ENCODE data around the gene TRIP6. TPM values are rescaled to one million over a fixed set of nuclear protein-coding genes. Genes with fewer than 3 reads are reported as not detected.
"Not testable (repeated sequence)": the region's sequence is repeated elsewhere in the genome, so short reads cannot be mapped to it uniquely, and the experiment has no call there.

The TRIP6 gene
- total and polyA plus RNA-seq, 9 donors: 31.7 to 57.6 (median 46.8) TPM

GRCh38 chr7:100896732-100897608 is 29.8 kb downstream of the TRIP6 start:
- Histone ChIP-seq H3K27ac (ENCODE audit: low read length) (no peak overlapping the region), H3K4me3 (ENCODE audit: low read length) (peak overlapping the region; percentile 13), H3K9me3 (replicated peaks; ENCODE audit: control insufficient read depth, low read depth, low read length) (no peaks in the 10 kb centered on the region), H3K4me1 (ENCODE audit: control insufficient read depth, insufficient read depth, low read length) (peaks cover 38% of the 10 kb centered on the region), H3K36me3 (ENCODE audit: control insufficient read depth, insufficient read depth, low read length) (peaks cover 5% of the 10 kb centered on the region), H3K27me3 (ENCODE audit: control insufficient read depth, insufficient read depth, low read length) (peaks cover 37% of the 10 kb centered on the region)
- WGBS (ENCODE audit: insufficient coverage): under 1% methylated on average over 83 of the region's 95 CpGs
- no peak for DNase-seq

GRCh38 chr7:100897772-100898454 is 30.7 kb downstream of the TRIP6 start:
- Histone ChIP-seq H3K27ac (ENCODE audit: low read length) (no peak overlapping the region), H3K36me3 (ENCODE audit: control insufficient read depth, insufficient read depth, low read length) (peaks cover 2% of the 10 kb centered on the region), H3K27me3 (ENCODE audit: control insufficient read depth, insufficient read depth, low read length) (peaks cover 37% of the 10 kb centered on the region), H3K4me1 (ENCODE audit: control insufficient read depth, insufficient read depth, low read length) (peaks cover 36% of the 10 kb centered on the region), H3K4me3 (ENCODE audit: low read length) (no peak overlapping the region), H3K9me3 (replicated peaks; ENCODE audit: control insufficient read depth, low read depth, low read length) (no peaks in the 10 kb centered on the region)
- WGBS (ENCODE audit: insufficient coverage): 53% methylated on average over 4 of the region's 13 CpGs
- DNase-seq: no peak

- Histone ChIP-seq H3K27me3 (ENCODE audit: control insufficient read depth, insufficient read depth, low read length) (peaks cover 37% of the 10 kb centered on the region), H3K36me3 (ENCODE audit: control insufficient read depth, insufficient read depth, low read length) (no peaks in the 10 kb centered on the region), H3K9me3 (replicated peaks; ENCODE audit: control insufficient read depth, low read depth, low read length) (no peaks in the 10 kb centered on the region), H3K4me1 (ENCODE audit: control insufficient read depth, insufficient read depth, low read length) (peaks cover 21% of the 10 kb centered on the region), H3K27ac (ENCODE audit: low read length) (no peak overlapping the region), H3K4me3 (ENCODE audit: low read length) (no peak overlapping the region)
- DNase-seq: no peak
- no CpG with 5 or more reads among the region's 5 CpGs for WGBS (ENCODE audit: insufficient coverage)
These were observed 32.2 kb downstream of the TRIP6 start for GRCh38 chr7:100899432-100899831.

GRCh38 chr7:100900978-100901377 is 33.8 kb downstream of the TRIP6 start:
- peaks cover 10% of the 10 kb centered on the region for H3K4me1 ChIP-seq (ENCODE audit: control insufficient read depth, insufficient read depth, low read length)
- DNase-seq: no peak
- H3K9me3 ChIP-seq (replicated peaks; ENCODE audit: control insufficient read depth, low read depth, low read length): no peaks in the 10 kb centered on the region
- H3K27me3 ChIP-seq (ENCODE audit: control insufficient read depth, insufficient read depth, low read length): peaks cover 29% of the 10 kb centered on the region
- no peak overlapping the region for H3K27ac ChIP-seq (ENCODE audit: low read length)
- H3K36me3 ChIP-seq (ENCODE audit: control insufficient read depth, insufficient read depth, low read length): no peaks in the 10 kb centered on the region
- 67% methylated on average over 1 of the region's 2 CpGs for WGBS (ENCODE audit: insufficient coverage)
- no peak overlapping the region for H3K4me3 ChIP-seq (ENCODE audit: low read length)

DNA sequence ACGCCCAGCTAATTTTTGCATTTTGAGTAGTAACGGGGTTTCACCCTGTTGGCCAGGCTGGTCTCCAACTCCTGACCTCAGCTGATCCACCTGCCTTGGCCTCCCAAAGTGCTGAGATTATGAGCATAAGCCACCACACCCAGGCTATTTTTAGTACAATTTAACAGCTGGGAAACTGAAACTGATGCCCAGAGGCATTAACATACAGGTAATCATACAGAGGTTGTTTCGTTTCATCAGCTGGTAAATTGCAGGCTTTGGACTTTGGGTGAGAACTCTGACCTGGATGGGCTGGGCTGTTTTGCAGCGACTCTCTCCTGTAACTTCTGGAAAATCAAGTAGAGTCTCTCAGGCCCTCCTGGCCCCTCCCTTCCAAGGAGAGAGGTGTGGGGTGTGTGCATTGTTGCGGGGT is 34.7 kb downstream of the TRIP6 start:
- peaks cover 21% of the 10 kb centered on the region for H3K27me3 ChIP-seq (ENCODE audit: control insufficient read depth, insufficient read depth, low read length)
- no peaks in the 10 kb centered on the region for H3K36me3 ChIP-seq (ENCODE audit: control insufficient read depth, insufficient read depth, low read length)
- no peak overlapping the region for H3K4me3 ChIP-seq (ENCODE audit: low read length)
- no peak overlapping the region for H3K27ac ChIP-seq (ENCODE audit: low read length)
- H3K9me3 ChIP-seq (replicated peaks; ENCODE audit: control insufficient read depth, low read depth, low read length): no peaks in the 10 kb centered on the region
- DNase-seq: no peak
- peaks cover 2% of the 10 kb centered on the region for H3K4me1 ChIP-seq (ENCODE audit: control insufficient read depth, insufficient read depth, low read length)
- WGBS (ENCODE audit: insufficient coverage): 71% methylated on average over 3 of the region's 5 CpGs

- Histone ChIP-seq H3K4me3 (ENCODE audit: low read length) (no peak overlapping the region), H3K27me3 (ENCODE audit: control insufficient read depth, insufficient read depth, low read length) (peaks cover 15% of the 10 kb centered on the region), H3K27ac (ENCODE audit: low read length) (no peak overlapping the region), H3K4me1 (ENCODE audit: control insufficient read depth, insufficient read depth, low read length) (no peaks in the 10 kb centered on the region), H3K36me3 (ENCODE audit: control insufficient read depth, insufficient read depth, low read length) (no peaks in the 10 kb centered on the region), H3K9me3 (replicated peaks; ENCODE audit: control insufficient read depth, low read depth, low read length) (no peaks in the 10 kb centered on the region)
- no CpG with 5 or more reads among the region's 7 CpGs for WGBS (ENCODE audit: insufficient coverage)
- DNase-seq: no peak
These were observed 35.5 kb downstream of the TRIP6 start for GRCh38 chr7:100902638-100903037.

DNA sequence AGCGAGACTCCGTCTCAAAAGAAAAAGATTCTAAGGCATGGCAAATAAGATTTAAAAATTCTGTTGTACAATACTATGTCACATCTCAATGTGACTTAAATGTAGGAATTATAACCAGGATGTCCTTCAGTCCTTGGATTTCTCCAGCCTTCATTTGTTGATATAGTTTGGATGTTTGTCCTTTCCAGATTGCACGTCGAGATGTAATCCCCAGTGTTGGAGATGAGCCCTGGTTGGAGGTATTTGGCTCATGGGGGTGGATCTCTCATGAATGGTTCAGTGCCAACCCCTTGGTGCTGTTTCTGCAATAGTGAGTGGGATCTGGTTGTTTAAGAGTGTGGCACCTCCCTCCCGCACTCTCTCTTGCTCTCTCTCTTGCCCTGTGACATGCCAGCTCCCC is 41.3 kb downstream of the TRIP6 start:
- Histone ChIP-seq H3K4me3 (ENCODE audit: low read length) (no peak overlapping the region), H3K27me3 (ENCODE audit: control insufficient read depth, insufficient read depth, low read length) (peaks cover 4% of the 10 kb centered on the region), H3K4me1 (ENCODE audit: control insufficient read depth, insufficient read depth, low read length) (no peaks in the 10 kb centered on the region), H3K9me3 (replicated peaks; ENCODE audit: control insufficient read depth, low read depth, low read length) (peaks cover 3% of the 10 kb centered on the region), H3K27ac (ENCODE audit: low read length) (no peak overlapping the region), H3K36me3 (ENCODE audit: control insufficient read depth, insufficient read depth, low read length) (no peaks in the 10 kb centered on the region)
- DNase-seq: no peak
- 79% methylated on average over 2 of the region's 5 CpGs for WGBS (ENCODE audit: insufficient coverage)

- not testable (repeated sequence) for H3K4me3 ChIP-seq (ENCODE audit: low read length); H3K27ac ChIP-seq (ENCODE audit: low read length); H3K9me3 ChIP-seq (replicated peaks; ENCODE audit: control insufficient read depth, low read depth, low read length); H3K36me3 ChIP-seq (ENCODE audit: control insufficient read depth, insufficient read depth, low read length); H3K27me3 ChIP-seq (ENCODE audit: control insufficient read depth, insufficient read depth, low read length); H3K4me1 ChIP-seq (ENCODE audit: control insufficient read depth, insufficient read depth, low read length)
- 72% methylated on average over 4 of the region's 7 CpGs for WGBS (ENCODE audit: insufficient coverage)
- DNase-seq: peak; percentile 17
These were observed 43.3 kb downstream of the TRIP6 start for GRCh38 chr7:100910443-100910842.

- no peak for DNase-seq
- 100% methylated on average over 1 of the region's 3 CpGs for WGBS (ENCODE audit: insufficient coverage)
- no peak overlapping the region for H3K4me3 ChIP-seq (ENCODE audit: low read length)
These were observed 44.3 kb downstream of the TRIP6 start for GRCh38 chr7:100911484-100911883.

GRCh38 chr7:100914208-100914878 is 47.2 kb downstream of the TRIP6 start:
- H3K36me3 ChIP-seq (ENCODE audit: control insufficient read depth, insufficient read depth, low read length): no peaks in the 10 kb centered on the region
- peaks cover 2% of the 10 kb centered on the region for H3K27me3 ChIP-seq (ENCODE audit: control insufficient read depth, insufficient read depth, low read length)
- DNase-seq: no peak
- 86% methylated on average over 4 of the region's 15 CpGs for WGBS (ENCODE audit: insufficient coverage)
- no peak overlapping the region for H3K27ac ChIP-seq (ENCODE audit: low read length)
- no peak overlapping the region for H3K4me3 ChIP-seq (ENCODE audit: low read length)
- H3K4me1 ChIP-seq (ENCODE audit: control insufficient read depth, insufficient read depth, low read length): no peaks in the 10 kb centered on the region
- no peaks in the 10 kb centered on the region for H3K9me3 ChIP-seq (replicated peaks; ENCODE audit: control insufficient read depth, low read depth, low read length)

More at GRCh38 chr7:100911484-100911883, 44.3 kb downstream of the TRIP6 start:
- H3K36me3 ChIP-seq (ENCODE audit: control insufficient read depth, insufficient read depth, low read length): no peaks in the 10 kb centered on the region
- H3K27ac ChIP-seq (ENCODE audit: low read length): no peak overlapping the region
- H3K9me3 ChIP-seq (replicated peaks; ENCODE audit: control insufficient read depth, low read depth, low read length): peaks cover 3% of the 10 kb centered on the region
- H3K4me1 ChIP-seq (ENCODE audit: control insufficient read depth, insufficient read depth, low read length): no peaks in the 10 kb centered on the region
- H3K27me3 ChIP-seq (ENCODE audit: control insufficient read depth, insufficient read depth, low read length): peaks cover 2% of the 10 kb centered on the region

Measured in muscle of leg (tissue), 11 donors.